Liver (tissue), 9 donors: Measurements from ENCODE around the gene CHST5. TPM values are rescaled to one million over a fixed set of nuclear protein-coding genes. Genes with fewer than 3 reads are reported as not detected.
A peak's percentile ranks its signal among the peaks of the same experiment; 100 is the strongest.

Experiments used
- DNase-seq: peaks from one replicate; pipeline ENCODE4 v3.0.0-alpha.2; 2017; ENCODE audit warnings: low spot score
- H3K27ac ChIP-seq, 2 donors: one replicate each; pipeline ENCODE4 v1.7.0; 2013; ENCODE audit warnings: inconsistent platforms in 2 of 2, low read length in 2 of 2, control low read depth in 1 of 2, low read depth in 1 of 2, mild to moderate bottlenecking in 1 of 2
- H3K27me3 ChIP-seq, 4 donors: one replicate each; pipeline versions ENCODE4 v1.6.1 to v1.7.0; 2013; ENCODE audit warnings: low read length in 3 of 4, inconsistent platforms in 1 of 4, mild to moderate bottlenecking in 1 of 4, moderate library complexity in 1 of 4; ENCODE audit not compliant: control insufficient read depth in 4 of 4, insufficient read depth in 4 of 4
- H3K36me3 ChIP-seq, 4 donors: one replicate each; pipeline versions ENCODE4 v1.6.1 to v1.7.0; 2013; ENCODE audit warnings: low read length in 3 of 4, mild to moderate bottlenecking in 3 of 4, low read depth in 1 of 4, moderate library complexity in 1 of 4; ENCODE audit not compliant: control insufficient read depth in 4 of 4, insufficient read depth in 3 of 4
- H3K4me1 ChIP-seq, 4 donors: one replicate each; pipeline versions ENCODE4 v1.6.1 to v1.7.0; 2013; ENCODE audit warnings: low read length in 3 of 4, mild to moderate bottlenecking in 3 of 4, moderate library complexity in 1 of 4; ENCODE audit not compliant: control insufficient read depth in 4 of 4, insufficient read depth in 4 of 4
- H3K4me3 ChIP-seq, 3 donors: one replicate each; pipeline versions ENCODE4 v1.6.1 to v1.7.0; 2013; ENCODE audit warnings: low read length in 3 of 3, control low read depth in 1 of 3, low read depth in 1 of 3, mild to moderate bottlenecking in 1 of 3
- H3K9ac ChIP-seq, 2 donors: one replicate each; pipeline ENCODE4 v1.7.0; 2013; ENCODE audit warnings: low read length in 2 of 2, mild to moderate bottlenecking in 2 of 2, moderate library complexity in 2 of 2, control low read depth in 1 of 2, low read depth in 1 of 2
- H3K9me3 ChIP-seq, 4 donors: one replicate each; pipeline versions ENCODE4 v1.6.1 to v1.7.0; 2013; ENCODE audit warnings: low read length in 3 of 4; ENCODE audit not compliant: control insufficient read depth in 4 of 4
- CTCF ChIP-seq: fragments of 150-350 bp; IDR thresholded peaks from 2 replicates; pipeline ENCODE4 v1.5.1; 2017; ENCODE audit warnings: improper control_type of control experiment, low read depth, low read length; ENCODE audit not compliant: missing input control
- EGR1 ChIP-seq, 2 donors: IDR thresholded peaks; 2 replicates each; pipeline ENCODE4 v1.6.1; 2016 to 2018; ENCODE audit warnings: antibody characterized with exemption in 2 of 2, low read depth in 2 of 2
- FOXA1 ChIP-seq: IDR thresholded peaks from 2 replicates; pipeline ENCODE4 v1.6.1; 2016; ENCODE audit warnings: antibody characterized with exemption
- FOXA2 ChIP-seq: IDR thresholded peaks from 2 replicates; pipeline ENCODE4 v1.6.1; 2016; ENCODE audit warnings: antibody characterized with exemption
- GABPA ChIP-seq, 2 donors: IDR thresholded peaks in 1 of 2; conservative IDR thresholded peaks in 1 of 2; 2 replicates each; pipeline ENCODE4 v1.6.1; 2016; ENCODE audit warnings: antibody characterized with exemption in 2 of 2, mild to moderate bottlenecking in 1 of 2, moderate library complexity in 1 of 2
- HNF4A ChIP-seq, 2 donors: conservative IDR thresholded peaks; 2 replicates each; pipeline ENCODE4 v1.6.1; 2016; ENCODE audit warnings: antibody characterized with exemption in 2 of 2, mild to moderate bottlenecking in 2 of 2
- HNF4G ChIP-seq: IDR thresholded peaks from 2 replicates; pipeline ENCODE4 v1.6.1; 2016; ENCODE audit warnings: antibody characterized with exemption
- JUND ChIP-seq, 2 donors: IDR thresholded peaks; 2 replicates each; pipeline ENCODE4 v1.6.1; 2016; ENCODE audit warnings: antibody characterized with exemption in 2 of 2
- NR2F2 ChIP-seq: IDR thresholded peaks from 2 replicates; pipeline ENCODE4 v1.6.1; 2016; ENCODE audit warnings: antibody characterized with exemption
- RAD21 ChIP-seq, 2 donors: IDR thresholded peaks; 2 replicates each; pipeline ENCODE4 v1.6.1; 2016; ENCODE audit warnings: antibody characterized with exemption in 2 of 2, mild to moderate bottlenecking in 2 of 2
- RXRA ChIP-seq, 2 donors: IDR thresholded peaks; 2 replicates each; pipeline ENCODE4 v1.6.1; 2017 to 2018; ENCODE audit warnings: antibody characterized with exemption in 2 of 2, mild to moderate bottlenecking in 1 of 2
- SP1 ChIP-seq: IDR thresholded peaks from 2 replicates; pipeline ENCODE4 v1.6.1; 2018; ENCODE audit warnings: antibody characterized with exemption, mild to moderate bottlenecking
- TAF1 ChIP-seq: conservative IDR thresholded peaks from 2 replicates; pipeline ENCODE4 v1.6.1; 2016; ENCODE audit warnings: antibody characterized with exemption, mild to moderate bottlenecking
- YY1 ChIP-seq: IDR thresholded peaks from 2 replicates; pipeline ENCODE4 v1.6.1; 2016; ENCODE audit warnings: antibody characterized with exemption, mild to moderate bottlenecking
- WGBS: extraction: QIAGEN DNeasy Blood & Tissue Kit; methylation state at CpG from one replicate; pipeline ENCODE4 v1.1.7; 2013; 5-methylcytosine and 5-hydroxymethylcytosine counted together
- polyA plus RNA-seq, 2 donors: library from polyadenylated mRNA; stranded (reverse) in 1 of 2; unstranded in 1 of 2; fragments of 200-250 nt in 1 of 2; fragments of >200 nt in 1 of 2; fragmentation: Nextera tagmentation in 1 of 2; extraction: Ambion mirVana in 1 of 2; gene quantifications; one replicate each; pipeline versions ENCODE4 v1.2.1 to v1.2.3, GENCODE V29; 2013 to 2015
- total RNA-seq, 2 donors: library from RNA; depleted of rRNA; stranded (reverse); fragments of >200 nt; gene quantifications; one replicate each; pipeline ENCODE4 v1.2.3, GENCODE V29; 2014
- TF ChIP-seq, protein P1 (sequence below): IDR thresholded peaks from 2 replicates; pipeline ENCODE4 v1.6.1; 2016; ENCODE audit warnings: antibody characterized with exemption, mild to moderate bottlenecking
- TF ChIP-seq, protein P2 (sequence below): IDR thresholded peaks from 2 replicates; pipeline ENCODE4 v1.6.1; 2016; ENCODE audit warnings: antibody characterized with exemption
- TF ChIP-seq, protein P3 (sequence below): IDR thresholded peaks from 2 replicates; pipeline ENCODE4 v1.6.1; 2016; ENCODE audit warnings: antibody characterized with exemption
- TF ChIP-seq, protein P4 (sequence below): IDR thresholded peaks from 2 replicates; pipeline ENCODE4 v1.6.1; 2016; ENCODE audit warnings: antibody characterized with exemption
- donor health status: healthy.
- donor health status: healthy.
- donor health status: healthy.
- donor health status: healthy.
- donor health status: healthy.

CHST5 gene
- total and polyA plus RNA-seq, 4 donors: not detected

- no peaks in the 10 kb centered on the region for H3K27me3 ChIP-seq
- 14% methylated on average over 15 of the region's 15 CpGs for WGBS
- no peak for DNase-seq
- no peaks in the 10 kb centered on the region for H3K9me3 ChIP-seq
- no peak for TF ChIP-seq CTCF
- TF ChIP-seq SP1: no peak
- TF ChIP-seq YY1: no peak
- TF ChIP-seq, protein P1, sequence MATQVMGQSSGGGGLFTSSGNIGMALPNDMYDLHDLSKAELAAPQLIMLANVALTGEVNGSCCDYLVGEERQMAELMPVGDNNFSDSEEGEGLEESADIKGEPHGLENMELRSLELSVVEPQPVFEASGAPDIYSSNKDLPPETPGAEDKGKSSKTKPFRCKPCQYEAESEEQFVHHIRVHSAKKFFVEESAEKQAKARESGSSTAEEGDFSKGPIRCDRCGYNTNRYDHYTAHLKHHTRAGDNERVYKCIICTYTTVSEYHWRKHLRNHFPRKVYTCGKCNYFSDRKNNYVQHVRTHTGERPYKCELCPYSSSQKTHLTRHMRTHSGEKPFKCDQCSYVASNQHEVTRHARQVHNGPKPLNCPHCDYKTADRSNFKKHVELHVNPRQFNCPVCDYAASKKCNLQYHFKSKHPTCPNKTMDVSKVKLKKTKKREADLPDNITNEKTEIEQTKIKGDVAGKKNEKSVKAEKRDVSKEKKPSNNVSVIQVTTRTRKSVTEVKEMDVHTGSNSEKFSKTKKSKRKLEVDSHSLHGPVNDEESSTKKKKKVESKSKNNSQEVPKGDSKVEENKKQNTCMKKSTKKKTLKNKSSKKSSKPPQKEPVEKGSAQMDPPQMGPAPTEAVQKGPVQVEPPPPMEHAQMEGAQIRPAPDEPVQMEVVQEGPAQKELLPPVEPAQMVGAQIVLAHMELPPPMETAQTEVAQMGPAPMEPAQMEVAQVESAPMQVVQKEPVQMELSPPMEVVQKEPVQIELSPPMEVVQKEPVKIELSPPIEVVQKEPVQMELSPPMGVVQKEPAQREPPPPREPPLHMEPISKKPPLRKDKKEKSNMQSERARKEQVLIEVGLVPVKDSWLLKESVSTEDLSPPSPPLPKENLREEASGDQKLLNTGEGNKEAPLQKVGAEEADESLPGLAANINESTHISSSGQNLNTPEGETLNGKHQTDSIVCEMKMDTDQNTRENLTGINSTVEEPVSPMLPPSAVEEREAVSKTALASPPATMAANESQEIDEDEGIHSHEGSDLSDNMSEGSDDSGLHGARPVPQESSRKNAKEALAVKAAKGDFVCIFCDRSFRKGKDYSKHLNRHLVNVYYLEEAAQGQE: no peak
- TF ChIP-seq RAD21 (IDR thresholded peaks at IDR 0.05): no peak
- TF ChIP-seq HNF4A (conservative IDR thresholded peaks at IDR 0.05): no peak
- TF ChIP-seq NR2F2: no peak
- TF ChIP-seq TAF1: no peak
- no peak for TF ChIP-seq HNF4G
- no peak for TF ChIP-seq RXRA (IDR thresholded peaks at IDR 0.05)
- TF ChIP-seq, protein P2, sequence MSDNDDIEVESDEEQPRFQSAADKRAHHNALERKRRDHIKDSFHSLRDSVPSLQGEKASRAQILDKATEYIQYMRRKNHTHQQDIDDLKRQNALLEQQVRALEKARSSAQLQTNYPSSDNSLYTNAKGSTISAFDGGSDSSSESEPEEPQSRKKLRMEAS: no peak
- TF ChIP-seq, protein P3, sequence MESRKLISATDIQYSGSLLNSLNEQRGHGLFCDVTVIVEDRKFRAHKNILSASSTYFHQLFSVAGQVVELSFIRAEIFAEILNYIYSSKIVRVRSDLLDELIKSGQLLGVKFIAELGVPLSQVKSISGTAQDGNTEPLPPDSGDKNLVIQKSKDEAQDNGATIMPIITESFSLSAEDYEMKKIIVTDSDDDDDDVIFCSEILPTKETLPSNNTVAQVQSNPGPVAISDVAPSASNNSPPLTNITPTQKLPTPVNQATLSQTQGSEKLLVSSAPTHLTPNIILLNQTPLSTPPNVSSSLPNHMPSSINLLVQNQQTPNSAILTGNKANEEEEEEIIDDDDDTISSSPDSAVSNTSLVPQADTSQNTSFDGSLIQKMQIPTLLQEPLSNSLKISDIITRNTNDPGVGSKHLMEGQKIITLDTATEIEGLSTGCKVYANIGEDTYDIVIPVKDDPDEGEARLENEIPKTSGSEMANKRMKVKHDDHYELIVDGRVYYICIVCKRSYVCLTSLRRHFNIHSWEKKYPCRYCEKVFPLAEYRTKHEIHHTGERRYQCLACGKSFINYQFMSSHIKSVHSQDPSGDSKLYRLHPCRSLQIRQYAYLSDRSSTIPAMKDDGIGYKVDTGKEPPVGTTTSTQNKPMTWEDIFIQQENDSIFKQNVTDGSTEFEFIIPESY: no peak
- no peak for TF ChIP-seq FOXA2
- TF ChIP-seq JUND (IDR thresholded peaks at IDR 0.05): no peak
- TF ChIP-seq, protein P4, sequence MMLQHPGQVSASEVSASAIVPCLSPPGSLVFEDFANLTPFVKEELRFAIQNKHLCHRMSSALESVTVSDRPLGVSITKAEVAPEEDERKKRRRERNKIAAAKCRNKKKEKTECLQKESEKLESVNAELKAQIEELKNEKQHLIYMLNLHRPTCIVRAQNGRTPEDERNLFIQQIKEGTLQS: no peak
- no peak for TF ChIP-seq GABPA (IDR thresholded peaks at IDR 0.05 in 1 of 2, conservative IDR thresholded peaks at IDR 0.05 in 1 of 2)
- no peak for TF ChIP-seq EGR1 (IDR thresholded peaks at IDR 0.05; ENCODE audit: low read depth in 2 of 2)
- no peak for TF ChIP-seq FOXA1
- H3K4me3 ChIP-seq: peak overlapping the region; percentile 69 to 95 (median 93)
- H3K4me1 ChIP-seq: peaks cover 0 to 26% (median 18%) of the 10 kb centered on the region in 4 donors
- peak overlapping the region in 1 of 2 donors; percentile 78 for H3K27ac ChIP-seq
- peaks cover 9 to 24% (median 22%) of the 10 kb centered on the region in 4 donors for H3K36me3 ChIP-seq
- H3K9ac ChIP-seq: peak overlapping the region in 1 of 2 donors; percentile 56
Observed at GRCh38 chr16:75565640-75566039, 29.7 kb upstream of the CHST5 start.
